Measurements from ENCODE around the gene APOD.

GRCh38 chr3:195584543-195584870 is 767 bp upstream of the APOD start:
- TF ChIP-seq, protein P1, sequence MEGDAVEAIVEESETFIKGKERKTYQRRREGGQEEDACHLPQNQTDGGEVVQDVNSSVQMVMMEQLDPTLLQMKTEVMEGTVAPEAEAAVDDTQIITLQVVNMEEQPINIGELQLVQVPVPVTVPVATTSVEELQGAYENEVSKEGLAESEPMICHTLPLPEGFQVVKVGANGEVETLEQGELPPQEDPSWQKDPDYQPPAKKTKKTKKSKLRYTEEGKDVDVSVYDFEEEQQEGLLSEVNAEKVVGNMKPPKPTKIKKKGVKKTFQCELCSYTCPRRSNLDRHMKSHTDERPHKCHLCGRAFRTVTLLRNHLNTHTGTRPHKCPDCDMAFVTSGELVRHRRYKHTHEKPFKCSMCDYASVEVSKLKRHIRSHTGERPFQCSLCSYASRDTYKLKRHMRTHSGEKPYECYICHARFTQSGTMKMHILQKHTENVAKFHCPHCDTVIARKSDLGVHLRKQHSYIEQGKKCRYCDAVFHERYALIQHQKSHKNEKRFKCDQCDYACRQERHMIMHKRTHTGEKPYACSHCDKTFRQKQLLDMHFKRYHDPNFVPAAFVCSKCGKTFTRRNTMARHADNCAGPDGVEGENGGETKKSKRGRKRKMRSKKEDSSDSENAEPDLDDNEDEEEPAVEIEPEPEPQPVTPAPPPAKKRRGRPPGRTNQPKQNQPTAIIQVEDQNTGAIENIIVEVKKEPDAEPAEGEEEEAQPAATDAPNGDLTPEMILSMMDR (IDR thresholded peaks at IDR 0.05), result no peak
- no peak for TF ChIP-seq POLR2A (IDR thresholded peaks at IDR 0.05)
